Measurements from ENCODE around the gene SLCO2A1. TPM values are rescaled to one million over a fixed set of nuclear protein-coding genes. Genes with fewer than 3 reads are reported as not detected.

The SLCO2A1 gene
- total and polyA plus RNA-seq, 2 of the 4 experiments (the other 2 are of a cell fraction) = under 0.01 to 1.5 TPM

DNA sequence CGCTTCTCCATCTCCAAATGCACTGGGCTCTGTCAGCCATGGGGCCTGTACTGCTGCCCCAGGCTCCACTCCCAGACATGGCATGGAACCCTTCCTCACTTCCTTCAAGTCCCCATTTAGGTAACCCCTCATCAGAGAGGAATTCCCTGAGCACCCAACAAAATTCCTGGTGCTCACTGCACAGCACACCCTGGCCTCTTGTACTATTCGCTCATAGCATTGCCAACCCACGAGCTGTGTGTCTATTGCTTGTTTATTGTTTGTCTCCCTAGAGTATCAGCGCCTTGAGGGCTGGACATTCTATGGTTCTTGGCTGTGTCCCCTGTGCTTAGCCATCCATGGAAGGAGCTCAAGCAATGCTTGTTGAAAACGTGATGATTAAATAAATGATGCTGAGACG, 46.1 kb upstream of the SLCO2A1 start:
- H3K9me3 ChIP-seq (ENCODE audit: control insufficient read depth, insufficient read depth, low read length) = peaks cover 1% of the 10 kb centered on the region; the same call in 1 of the 2 replicates
- no peak overlapping the region for H3K4me2 ChIP-seq (ENCODE audit: low read depth, low read length)
- no peak overlapping the region for H2AK5ac ChIP-seq (ENCODE audit: low read depth, low read length)
- no peak overlapping the region for H3K4me3 ChIP-seq (ENCODE audit: insufficient read depth, low read depth, low read length)
- no peaks in the 10 kb centered on the region; the same call in 1 of the 2 replicates for H3K9me1 ChIP-seq (ENCODE audit: insufficient read depth, low read length)
- peaks cover 10% of the 10 kb centered on the region for H3K4me1 ChIP-seq (ENCODE audit: control insufficient read depth, insufficient read depth, low read length)
- H2AFZ ChIP-seq (replicated peaks; ENCODE audit: low read length, poor library complexity) = no peak overlapping the region
- no peak overlapping the region for H3K14ac ChIP-seq (replicated peaks; ENCODE audit: low read depth, low read length)
- no peak overlapping the region for H3K23ac ChIP-seq (ENCODE audit: low read depth, low read length)
- no peak overlapping the region for H2BK120ac ChIP-seq (ENCODE audit: low read depth, low read length)
- no peak overlapping the region for H4K5ac ChIP-seq (ENCODE audit: low read depth, low read length)
- no peaks in the 10 kb centered on the region for H3K36me3 ChIP-seq (ENCODE audit: control insufficient read depth, insufficient read depth, low read length)
- WGBS, 2 experiments (ENCODE audit: extremely low coverage in 2 of 2, insufficient read length in 1 of 2) = 78% methylated on average over 5 of the region's 6 CpGs; no CpG with 5 or more reads in 1 of the 2 experiments
- ATAC-seq (ENCODE audit: low read depth) = no peak
- H2BK15ac ChIP-seq (ENCODE audit: low read depth, low read length) = no peak overlapping the region
- no peak overlapping the region for H3K9ac ChIP-seq (ENCODE audit: low read depth, low read length)
- H4K91ac ChIP-seq (ENCODE audit: insufficient read depth, low read depth, low read length) = no peak overlapping the region
- dilution Hi-C loops (cut with HindIII; ENCODE audit: low sequenced_read_pairs, unreplicated experiment) (no loop called here), intact Hi-C loops (cut with micrococcal nuclease) (no loop called here), in situ Hi-C loops (cut with MboI; ENCODE audit: low sequenced_read_pairs) (no loop called here)
- ChIA-PET CTCF (no interaction called here), POLR2A (ENCODE audit: unreplicated experiment) (no interaction called here)
- H3K4ac ChIP-seq (ENCODE audit: low read depth, low read length) = no peak overlapping the region
- DNase-seq = no peak
- H3K79me1 ChIP-seq (ENCODE audit: low read depth in 1 of 2, low read length in 2 of 2) = no peaks in the 10 kb centered on the region
- no peak overlapping the region for H3K56ac ChIP-seq (ENCODE audit: extremely low read depth, insufficient read depth, low read length)
- no peak overlapping the region for H4K8ac ChIP-seq (ENCODE audit: low read depth in 2 of 2, low read length in 2 of 2)
- H3K27me3 ChIP-seq (ENCODE audit: control insufficient read depth, insufficient read depth, low read length) = no peaks in the 10 kb centered on the region; the same call in 1 of the 2 replicates
- H4K20me1 ChIP-seq (ENCODE audit: insufficient read depth, low read length) = no peaks in the 10 kb centered on the region
- H2BK5ac ChIP-seq (ENCODE audit: low read depth, low read length, poor library complexity, severe bottlenecking) = no peak overlapping the region
- no peak overlapping the region for H3K18ac ChIP-seq (ENCODE audit: low read depth, low read length)
- no TSS peak for BruUV-seq (replicated peaks)
- no peak for TF ChIP-seq MAFK (IDR thresholded peaks at IDR 0.05; ENCODE audit: low read depth, low read length)
- TF ChIP-seq RAD21 (IDR thresholded peaks at IDR 0.05; ENCODE audit: low read length) = no peak
- TF ChIP-seq NFE2L2 (IDR thresholded peaks at IDR 0.05; ENCODE audit: low read depth, low read length) = no peak
- TF ChIP-seq, protein P1, sequence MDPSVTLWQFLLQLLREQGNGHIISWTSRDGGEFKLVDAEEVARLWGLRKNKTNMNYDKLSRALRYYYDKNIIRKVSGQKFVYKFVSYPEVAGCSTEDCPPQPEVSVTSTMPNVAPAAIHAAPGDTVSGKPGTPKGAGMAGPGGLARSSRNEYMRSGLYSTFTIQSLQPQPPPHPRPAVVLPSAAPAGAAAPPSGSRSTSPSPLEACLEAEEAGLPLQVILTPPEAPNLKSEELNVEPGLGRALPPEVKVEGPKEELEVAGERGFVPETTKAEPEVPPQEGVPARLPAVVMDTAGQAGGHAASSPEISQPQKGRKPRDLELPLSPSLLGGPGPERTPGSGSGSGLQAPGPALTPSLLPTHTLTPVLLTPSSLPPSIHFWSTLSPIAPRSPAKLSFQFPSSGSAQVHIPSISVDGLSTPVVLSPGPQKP (IDR thresholded peaks at IDR 0.05; ENCODE audit: borderline replicate concordance, low read depth, low read length) = no peak
- no peak for TF ChIP-seq CHD1 (IDR thresholded peaks at IDR 0.05; ENCODE audit: low read depth, low read length)
- TF ChIP-seq SMC3 (IDR thresholded peaks at IDR 0.05; ENCODE audit: low read depth, low read length) = no peak
- no peak for TF ChIP-seq MXI1 (IDR thresholded peaks at IDR 0.05; ENCODE audit: borderline replicate concordance, low read depth, low read length)
- TF ChIP-seq BHLHE40 (IDR thresholded peaks at IDR 0.05; ENCODE audit: low read depth, low read length) = no peak
- TF ChIP-seq FOS (IDR thresholded peaks at IDR 0.05; ENCODE audit: low read depth, low read length) = no peak
- no peak for TF ChIP-seq MAZ (IDR thresholded peaks at IDR 0.05; ENCODE audit: borderline replicate concordance, low read depth, low read length)
- no peak for TF ChIP-seq POLR2A (IDR thresholded peaks at IDR 0.05; ENCODE audit: low read depth, low read length)
- TF ChIP-seq CEBPB (IDR thresholded peaks at IDR 0.05; ENCODE audit: low read depth, low read length) = no peak
- TF ChIP-seq, protein P2, sequence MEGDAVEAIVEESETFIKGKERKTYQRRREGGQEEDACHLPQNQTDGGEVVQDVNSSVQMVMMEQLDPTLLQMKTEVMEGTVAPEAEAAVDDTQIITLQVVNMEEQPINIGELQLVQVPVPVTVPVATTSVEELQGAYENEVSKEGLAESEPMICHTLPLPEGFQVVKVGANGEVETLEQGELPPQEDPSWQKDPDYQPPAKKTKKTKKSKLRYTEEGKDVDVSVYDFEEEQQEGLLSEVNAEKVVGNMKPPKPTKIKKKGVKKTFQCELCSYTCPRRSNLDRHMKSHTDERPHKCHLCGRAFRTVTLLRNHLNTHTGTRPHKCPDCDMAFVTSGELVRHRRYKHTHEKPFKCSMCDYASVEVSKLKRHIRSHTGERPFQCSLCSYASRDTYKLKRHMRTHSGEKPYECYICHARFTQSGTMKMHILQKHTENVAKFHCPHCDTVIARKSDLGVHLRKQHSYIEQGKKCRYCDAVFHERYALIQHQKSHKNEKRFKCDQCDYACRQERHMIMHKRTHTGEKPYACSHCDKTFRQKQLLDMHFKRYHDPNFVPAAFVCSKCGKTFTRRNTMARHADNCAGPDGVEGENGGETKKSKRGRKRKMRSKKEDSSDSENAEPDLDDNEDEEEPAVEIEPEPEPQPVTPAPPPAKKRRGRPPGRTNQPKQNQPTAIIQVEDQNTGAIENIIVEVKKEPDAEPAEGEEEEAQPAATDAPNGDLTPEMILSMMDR (conservative IDR thresholded peaks at IDR 0.05; ENCODE audit: low read depth, low read length) = no peak
- TF ChIP-seq RCOR1 (IDR thresholded peaks at IDR 0.05; ENCODE audit: insufficient replicate concordance, low read length) = no peak
- no peak for TF ChIP-seq RFX5 (IDR thresholded peaks at IDR 0.05; ENCODE audit: low read depth, low read length)
- no peak overlapping the region for H2AK9ac ChIP-seq (replicated peaks; ENCODE audit: low read depth, low read length, poor library complexity)
- H2BK20ac ChIP-seq (ENCODE audit: low read depth, low read length) = no peak overlapping the region
- no peak overlapping the region for H3K27ac ChIP-seq (ENCODE audit: insufficient read depth, low read length)
